SK-N-MC (cell line): ENCODE data around the gene ZNF207.

Source experiments
- EZH2 ChIP-seq: fragments of 200-600 bp; sonication (generic); IDR thresholded peaks from one replicate; pipeline ENCODE4 v1.6.1; 2017; ENCODE audit warnings: antibody characterized with exemption
- FOXP2 ChIP-seq: optimal IDR thresholded peaks from 2 replicates; pipeline ENCODE3; 2011; ENCODE audit warnings: mild to moderate bottlenecking, moderate library complexity; ENCODE audit not compliant: insufficient read depth; ENCODE audit errors: extremely low read length, control extremely low read depth
- POLR2AphosphoS5 ChIP-seq: IDR thresholded peaks from 2 replicates; pipeline ENCODE4 v1.6.1; 2012; ENCODE audit warnings: mild to moderate bottlenecking, low read depth, low read length, borderline replicate concordance

DNA sequence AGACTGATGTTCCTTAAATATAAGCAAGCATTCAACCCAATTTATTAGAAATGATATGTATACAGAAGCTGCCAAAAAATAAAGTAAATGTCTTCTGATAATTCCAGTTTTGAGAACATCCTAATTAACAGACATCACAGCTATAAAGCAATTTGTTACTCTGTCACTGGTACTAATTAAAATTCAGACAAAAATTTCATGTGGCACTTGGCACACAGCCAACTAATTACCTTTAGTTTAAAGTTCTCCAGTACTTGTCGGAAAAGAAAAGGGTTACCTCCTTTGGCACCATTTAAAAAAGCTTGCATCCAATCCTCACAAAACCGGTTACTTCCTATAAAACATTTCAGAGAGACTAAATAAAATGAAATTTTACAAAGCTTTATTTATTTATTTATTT is 16.8 kb upstream of the ZNF207 start:
- no peak for TF ChIP-seq EZH2
- no peak for TF ChIP-seq POLR2AphosphoS5
- TF ChIP-seq FOXP2, result no peak
